GM12891 (cell line): ENCODE measurements around the gene OR51B2.

Experiments used
- POLR2A ChIP-seq: IDR thresholded peaks from 2 replicates; pipeline ENCODE4 v1.6.1; 2011; ENCODE audit warnings: low read depth, low read length, control low read depth
- POLR2AphosphoS5 ChIP-seq: IDR thresholded peaks from 2 replicates; pipeline ENCODE4 v1.6.1; 2011; ENCODE audit warnings: low read depth, low read length, control low read depth
- POU2F2 ChIP-seq: IDR thresholded peaks from 2 replicates; pipeline ENCODE4 v1.6.1; 2011; ENCODE audit warnings: low read depth, mild to moderate bottlenecking, control low read depth, low read length, moderate library complexity
- TAF1 ChIP-seq: IDR thresholded peaks from 2 replicates; pipeline ENCODE4 v1.6.1; 2011; ENCODE audit warnings: low read depth, low read length, control low read depth

DNA sequence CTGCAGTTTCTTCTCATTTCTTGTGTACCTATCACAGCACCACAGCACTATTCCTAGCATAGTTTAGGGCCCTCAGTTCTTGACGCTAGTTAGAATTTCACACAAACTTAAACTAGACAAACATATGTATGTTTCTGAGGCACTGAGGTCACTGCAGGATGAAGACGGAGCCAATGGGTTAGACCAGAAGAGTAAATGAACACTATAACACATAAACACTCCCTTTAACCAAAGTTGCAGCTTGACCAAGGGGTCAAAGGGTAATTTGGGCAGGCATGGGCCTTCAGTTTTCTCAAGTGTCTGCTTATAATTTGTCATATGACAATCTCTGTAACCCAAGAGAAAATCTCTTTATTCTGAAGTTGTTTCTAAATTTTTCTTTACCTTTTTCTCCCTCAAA is 41.5 kb downstream of the OR51B2 start:
- TF ChIP-seq TAF1: no peak
- no peak for TF ChIP-seq POLR2A
- no peak for TF ChIP-seq POLR2AphosphoS5
- TF ChIP-seq POU2F2: no peak
